Endothelial cell of umbilical vein (primary cell): ENCODE measurements around the gene SWT1. TPM values are rescaled to one million over a fixed set of nuclear protein-coding genes. Genes with fewer than 3 reads are reported as not detected.

ENCODE experiments used
- BruUV-seq: library from RNA; stranded (reverse); fragments of 400-500 nt; replicated peaks from 2 replicates; lab custom pipeline; 2021; lab: Mats Ljungman, UMichigan
- CTCF ChIA-PET: fragments of 300-600, 350-600 bp; sonication (Branson Sonifier 250); formaldehyde crosslinking; loops from one replicate; lab custom pipeline; 2021; ENCODE audit warnings: antibody characterized with exemption, inconsistent platforms; lab: Charles Lee
- POLR2A ChIA-PET: fragments of 300-600, 350-600 bp; sonication (Branson Sonifier 250); formaldehyde crosslinking; loops from one replicate; lab custom pipeline; 2021; ENCODE audit warnings: antibody characterized with exemption, inconsistent platforms; lab: Charles Lee
- DNase-seq: peaks from one replicate; pipeline ENCODE4 v3.0.0-alpha.2; 2011; ENCODE audit warnings: low read depth, low spot score
- FAIRE-seq: peaks from 2 replicates; lab custom pipeline; 2011; peaks lifted over from hg19 to GRCh38; lab: Jason Lieb, UNC
- H2AFZ ChIP-seq: 2 replicates; pipeline ENCODE4 v1.6.0; 2012; ENCODE audit warnings: low read depth, low read length, control low read depth, inconsistent platforms
- H3K27ac ChIP-seq: 2 replicates; pipeline ENCODE4 v1.5.1; 2011; ENCODE audit warnings: low read depth, mild to moderate bottlenecking, control low read depth, low read length, moderate library complexity; ENCODE audit not compliant: insufficient read depth
- H3K27me3 ChIP-seq, 2 experiments: 2 replicates each; pipeline versions ENCODE4 v1.6.0 to v1.6.1; 2011; ENCODE audit warnings: low read length in 2 of 2, mixed read lengths in 1 of 2; ENCODE audit not compliant: control insufficient read depth in 2 of 2, insufficient read depth in 2 of 2
- H3K36me3 ChIP-seq, 2 experiments: 2 replicates in 1 of 2; 3 replicates in 1 of 2; pipeline ENCODE4 v1.5.1; 2011; ENCODE audit warnings: low read length in 2 of 2, mild to moderate bottlenecking in 1 of 2, moderate library complexity in 1 of 2; ENCODE audit not compliant: control insufficient read depth in 2 of 2, insufficient read depth in 2 of 2; ENCODE audit errors: extremely low read depth in 1 of 2
- H3K4me1 ChIP-seq: 3 replicates; pipeline ENCODE4 v1.5.1; 2011; ENCODE audit warnings: mild to moderate bottlenecking, low read length; ENCODE audit not compliant: control insufficient read depth, insufficient read depth; ENCODE audit errors: extremely low read depth
- H3K4me2 ChIP-seq: 2 replicates; pipeline ENCODE4 v1.6.1; 2011; ENCODE audit warnings: low read length, control low read depth, mixed read lengths; ENCODE audit not compliant: insufficient read depth
- H3K4me3 ChIP-seq, 3 experiments: fragments of 200-600 bp in 1 of 3; sonication (generic), shearing (Covaris generic) in 1 of 3; replicated peaks in 1 of 3; 2 replicates each; pipeline ENCODE4 v1.5.1; 2011 to 2016; ENCODE audit warnings: control low read depth in 3 of 3, low read length in 3 of 3, mild to moderate bottlenecking in 2 of 3, inconsistent platforms in 1 of 3, low read depth in 1 of 3, moderate library complexity in 1 of 3; ENCODE audit not compliant: insufficient read depth in 1 of 3
- H3K79me2 ChIP-seq: 2 replicates; pipeline ENCODE4 v1.6.0; 2012; ENCODE audit warnings: low read length, inconsistent platforms; ENCODE audit not compliant: control insufficient read depth, insufficient read depth
- H3K9ac ChIP-seq: replicated peaks from 2 replicates; pipeline ENCODE3; 2011; ENCODE audit warnings: low read length, control low read depth; ENCODE audit not compliant: insufficient read depth; ENCODE audit errors: extremely low read depth
- H3K9me1 ChIP-seq: replicated peaks from 3 replicates; pipeline ENCODE4 v1.6.0; 2011; ENCODE audit warnings: mild to moderate bottlenecking, low read length; ENCODE audit not compliant: control insufficient read depth, insufficient read depth; ENCODE audit errors: extremely low read depth
- H3K9me3 ChIP-seq: replicated peaks from 2 replicates; pipeline ENCODE4 v1.5.1; 2012; ENCODE audit warnings: low read length, inconsistent platforms; ENCODE audit not compliant: control insufficient read depth, insufficient read depth
- H4K20me1 ChIP-seq: replicated peaks from 2 replicates; pipeline ENCODE3; 2011; ENCODE audit warnings: mild to moderate bottlenecking, low read length; ENCODE audit not compliant: control insufficient read depth, insufficient read depth; ENCODE audit errors: extremely low read depth
- CTCF ChIP-seq, 2 donors: IDR thresholded peaks; 1 replicate in 1 of 2; 2 replicates in 1 of 2; pipeline ENCODE4 v1.5.1; 2011; ENCODE audit warnings: low read length in 2 of 2, mild to moderate bottlenecking in 2 of 2, moderate library complexity in 2 of 2, control low read depth in 1 of 2, inconsistent platforms in 1 of 2, low read depth in 1 of 2; ENCODE audit not compliant: insufficient read depth in 1 of 2; ENCODE audit errors: extremely low read depth in 1 of 2
- EZH2 ChIP-seq: IDR thresholded peaks from 2 replicates; pipeline ENCODE4 v1.6.1; 2012; ENCODE audit warnings: borderline replicate concordance, low read depth, mild to moderate bottlenecking, moderate library complexity, low read length, inconsistent platforms; ENCODE audit not compliant: severe bottlenecking
- FOS ChIP-seq: IDR thresholded peaks from 2 replicates; pipeline ENCODE4 v1.6.1; 2011; ENCODE audit warnings: mild to moderate bottlenecking, low read length, moderate library complexity, borderline replicate concordance; ENCODE audit not compliant: insufficient read depth
- GATA2 ChIP-seq: IDR thresholded peaks from 2 replicates; pipeline ENCODE4 v1.7.0; 2011; ENCODE audit warnings: low read depth, mild to moderate bottlenecking, moderate library complexity, mixed read lengths, low read length; ENCODE audit not compliant: insufficient read length, insufficient read depth
- JUN ChIP-seq: IDR thresholded peaks from 2 replicates; pipeline ENCODE4 v1.6.1; 2011; ENCODE audit warnings: borderline replicate concordance, low read depth; ENCODE audit not compliant: insufficient read length, insufficient read depth
- MAX ChIP-seq: IDR thresholded peaks from 2 replicates; pipeline ENCODE4 v1.6.1; 2011; ENCODE audit not compliant: insufficient read depth, insufficient read length
- MYC ChIP-seq: IDR thresholded peaks from one replicate; pipeline ENCODE4 v1.6.1; 2011; ENCODE audit warnings: mild to moderate bottlenecking, low read depth, low read length
- POLR2A ChIP-seq: IDR thresholded peaks from 2 replicates; pipeline ENCODE4 v1.6.1; 2012; ENCODE audit warnings: low read depth, mild to moderate bottlenecking, control low read depth, low read length
- POLR2AphosphoS5 ChIP-seq: IDR thresholded peaks from 2 replicates; pipeline ENCODE4 v1.6.1; 2012; ENCODE audit warnings: low read depth, mild to moderate bottlenecking, control low read depth, low read length, moderate library complexity; ENCODE audit not compliant: insufficient read depth
- dilution Hi-C: fragments of 300-500 bp; cut with MboI; formaldehyde crosslinking; loops from one replicate; pipeline ENCODE4 v1.15.0; 2019; ENCODE audit warnings: low sequenced_read_pairs; ENCODE audit not compliant: extremely low pct_ligation_motif_present
- intact Hi-C: fragments of 100-400 bp; cut with micrococcal nuclease; formaldehyde crosslinking; loops from one replicate; pipeline ENCODE4 v1.10.0; 2022
- polyA plus RNA-seq, 4 experiments: library from polyadenylated mRNA; depleted of rRNA in 3 of 4; stranded (reverse) in 3 of 4; unstranded in 1 of 4; fragments of >200 nt; gene quantifications; 2 replicates each; pipeline versions ENCODE4 v1.2.1 to v1.2.3, GENCODE V29; 2011 to 2012; ENCODE audit warnings: missing spikeins in 1 of 4
- total RNA-seq: library from RNA; stranded (reverse); gene quantifications from 2 replicates; pipeline ENCODE4 v1.2.3, GENCODE V29; 2021

Gene SWT1
- total and polyA plus RNA-seq, 2 donors (not counting 3 experiments of a cell fraction or from before 2014, with no cell fraction given): 1.0 to 4.3 TPM

GRCh38 chr1:185245466-185245865 lies 88.5 kb downstream of the SWT1 start:
- no TSS peak for BruUV-seq
- intact Hi-C loops: no loop called here
- Histone ChIP-seq H4K20me1 (no peaks in the 10 kb centered on the region), H3K9me1 (no peaks in the 10 kb centered on the region), H3K27ac (no peak overlapping the region), H3K4me2 (no peak overlapping the region), H3K4me3 (no peak overlapping the region), H3K4me1 (peaks cover 4% of the 10 kb centered on the region), H3K36me3 (no peaks in the 10 kb centered on the region), H3K9me3 (no peaks in the 10 kb centered on the region), H3K79me2 (no peaks in the 10 kb centered on the region), H3K9ac (no peak overlapping the region), H3K27me3 (no peaks in the 10 kb centered on the region), H2AFZ (no peak overlapping the region)
- no peak for DNase-seq
- ChIA-PET POLR2A (no interaction called here), CTCF (no interaction called here)
- no peak for FAIRE-seq
- TF ChIP-seq JUN (no peak), POLR2AphosphoS5 (no peak), MYC (no peak), EZH2 (no peak), GATA2 (no peak), MAX (no peak), FOS (no peak), CTCF (IDR thresholded peaks at IDR 0.05; ENCODE audit: extremely low read depth in 1 of 2, insufficient read depth in 1 of 2, low read depth in 1 of 2, low read length in 2 of 2) (no peak), POLR2A (no peak)
- dilution Hi-C loops: no loop called here
